Measurements from ENCODE around the gene CCDC169.

GRCh38 chr13:36344886-36345437, 47.3 kb upstream of the CCDC169 start:
- TF ChIP-seq GATA2 (IDR thresholded peaks at IDR 0.05; ENCODE audit: low read depth, low read length): no peak
- TF ChIP-seq GATA3 (IDR thresholded peaks at IDR 0.05; ENCODE audit: low read depth, low read length): no peak

Data from SH-SY5Y (cell line).